Measurements from ENCODE around the gene SNX32. TPM values are rescaled to one million over a fixed set of nuclear protein-coding genes. Genes with fewer than 3 reads are reported as not detected.
"Not testable (repeated sequence)": the region's sequence is repeated elsewhere in the genome, so short reads cannot be mapped to it uniquely, and the experiment has no call there.

The SNX32 gene
- total RNA-seq, 1 donor from 2014 or later = 0.40 TPM

DNA sequence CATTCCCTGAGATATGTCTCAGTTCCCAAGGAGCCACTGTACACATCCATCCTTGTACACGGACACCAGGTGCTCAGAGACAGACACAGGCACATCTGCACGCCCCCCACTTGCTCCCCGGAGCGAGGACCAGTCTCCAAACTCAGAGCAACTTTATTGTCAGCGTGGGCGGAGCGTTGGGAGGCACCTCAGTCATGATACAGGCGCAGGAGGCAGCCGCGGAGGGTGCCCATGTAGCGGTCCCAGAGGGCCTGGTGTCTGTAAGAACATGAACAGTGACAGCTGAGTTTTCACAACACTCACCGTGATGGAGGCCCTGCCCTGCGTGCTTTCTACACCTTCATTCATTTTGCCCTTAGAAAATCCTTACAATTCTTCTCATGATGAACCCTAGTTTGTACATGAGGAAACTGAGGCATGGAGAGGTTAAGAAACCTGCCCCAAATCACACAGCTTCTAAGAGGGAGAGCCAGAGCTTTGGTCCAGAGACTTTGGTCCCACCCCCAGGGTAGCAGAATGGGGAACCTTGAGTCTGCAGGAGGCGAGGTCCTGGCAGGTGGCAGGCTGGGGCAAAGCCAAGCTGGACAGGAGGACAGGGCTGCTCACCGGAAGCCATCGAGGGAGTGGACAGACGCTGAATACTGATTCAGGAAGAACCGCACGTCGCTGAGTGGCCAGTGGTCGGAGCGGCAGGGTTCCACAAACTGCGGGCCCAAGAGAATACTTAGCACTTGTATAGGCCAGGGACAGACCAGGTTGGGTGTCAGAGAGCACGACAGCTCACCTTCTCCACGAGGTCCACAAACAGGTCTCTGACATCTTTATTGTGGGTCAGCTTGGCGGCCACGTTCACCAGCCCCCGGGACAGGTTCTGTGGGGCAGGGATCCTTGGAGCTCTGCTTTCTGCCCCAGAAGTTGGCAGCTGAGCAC lies 50.3 kb downstream of the SNX32 start:
- DNase-seq (ENCODE audit: low read depth) = no peak

- peak; percentile 50 for DNase-seq (ENCODE audit: low read depth)
These were observed 50.9 kb downstream of the SNX32 start for GRCh38 chr11:65884716-65885092.

DNA sequence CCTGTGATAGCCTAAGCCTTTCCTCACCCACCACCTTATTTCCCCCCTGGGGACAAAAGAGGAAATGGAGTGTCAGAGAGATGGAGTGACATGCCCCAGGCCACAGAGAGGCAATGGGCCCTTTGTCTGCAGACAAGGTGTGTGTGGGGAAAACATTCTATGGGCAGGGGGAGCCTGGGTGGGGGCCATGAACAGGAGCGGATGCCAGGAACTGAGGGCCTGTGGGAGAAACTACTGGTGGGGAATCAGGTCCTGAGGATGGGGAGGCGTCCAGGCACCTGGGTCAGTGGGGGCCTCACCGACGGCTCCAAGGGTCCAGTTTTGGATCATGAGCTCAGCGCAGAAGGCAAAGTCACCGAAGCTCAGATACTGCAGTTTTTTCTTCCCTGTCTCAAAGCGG lies 51.5 kb downstream of the SNX32 start:
- DNase-seq (ENCODE audit: low read depth) = no peak

DNA sequence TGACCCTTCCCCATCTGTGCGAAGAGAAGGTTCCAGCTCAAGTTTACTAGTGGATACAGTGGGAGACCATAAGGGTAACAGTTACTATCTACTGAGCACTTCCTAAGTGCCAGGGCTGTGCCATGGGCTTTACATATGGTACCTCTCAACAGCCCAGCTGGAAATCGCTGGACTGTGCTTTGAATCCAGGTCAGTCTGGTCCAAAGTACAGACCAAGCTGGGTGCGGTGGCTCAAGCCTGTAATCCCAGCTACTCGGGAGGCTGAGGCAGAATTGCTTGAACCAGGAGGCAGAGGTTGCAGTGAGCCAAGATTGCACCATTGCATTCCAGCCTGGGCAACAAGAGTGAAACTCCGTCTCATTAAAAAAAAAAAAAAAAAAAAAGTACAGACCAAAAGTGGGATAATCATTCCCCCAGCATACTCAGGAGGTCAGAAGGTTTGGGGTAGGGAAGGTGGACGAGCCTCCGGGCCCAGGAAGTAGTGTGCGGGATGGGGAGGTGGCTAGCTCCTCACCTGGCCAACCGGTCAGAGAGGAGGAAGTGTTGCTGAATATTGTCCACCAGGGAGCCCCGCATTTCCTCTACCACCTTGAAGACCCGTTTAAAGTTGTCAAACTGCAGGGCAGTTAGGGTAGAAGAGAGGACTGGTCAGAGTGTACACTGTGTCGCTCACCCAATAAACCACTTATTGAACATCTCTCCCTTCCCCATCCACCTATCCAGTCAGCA lies 52.2 kb downstream of the SNX32 start:
- DNase-seq (ENCODE audit: low read depth) = no peak

DNA sequence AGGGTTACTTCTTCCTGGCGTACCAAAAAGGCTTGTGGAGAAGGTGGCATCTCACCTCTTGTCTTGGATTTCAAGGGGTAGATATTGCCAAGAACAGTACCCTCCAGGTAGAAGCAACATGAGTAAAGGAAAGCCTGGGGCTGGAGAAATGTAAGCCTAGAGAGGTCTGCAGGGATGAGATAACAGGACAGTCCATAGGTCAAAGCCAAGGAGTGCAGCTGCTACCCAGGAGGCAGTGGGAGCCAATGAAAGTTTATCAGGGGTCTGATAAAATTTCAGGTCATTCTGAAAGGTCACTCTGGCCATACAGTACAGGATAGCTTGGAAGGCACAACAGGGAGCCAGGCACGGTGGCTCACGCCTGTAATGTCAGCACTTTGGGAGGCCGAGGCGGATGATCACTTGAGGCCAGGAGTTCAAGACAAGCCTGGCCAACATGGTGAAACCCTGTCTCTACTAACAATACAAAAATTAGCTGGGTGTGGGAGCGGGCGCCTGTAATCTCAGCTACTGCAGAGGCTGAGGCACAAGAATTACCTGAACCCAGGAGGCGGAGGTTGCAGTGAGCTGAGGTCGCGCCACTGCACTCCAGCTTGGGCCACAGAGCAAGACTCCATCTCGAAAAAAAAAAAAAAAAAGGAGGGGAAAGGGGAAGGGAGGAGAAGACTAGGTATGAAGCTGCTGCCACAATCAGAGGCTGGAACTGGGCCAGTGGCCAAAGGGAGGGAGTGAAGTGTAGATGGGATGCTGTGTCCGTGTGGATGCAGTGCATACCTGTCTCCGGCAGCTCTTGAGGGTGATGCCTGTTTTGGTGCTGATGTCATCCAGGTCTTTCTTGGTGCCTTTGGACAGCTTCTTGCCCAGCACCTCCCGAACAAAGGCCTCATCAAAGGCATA lies 53.3 kb downstream of the SNX32 start:
- no peak for DNase-seq (ENCODE audit: low read depth)

GRCh38 chr11:65887723-65888162 lies 54.0 kb downstream of the SNX32 start:
- no peak for DNase-seq (ENCODE audit: low read depth)

DNA sequence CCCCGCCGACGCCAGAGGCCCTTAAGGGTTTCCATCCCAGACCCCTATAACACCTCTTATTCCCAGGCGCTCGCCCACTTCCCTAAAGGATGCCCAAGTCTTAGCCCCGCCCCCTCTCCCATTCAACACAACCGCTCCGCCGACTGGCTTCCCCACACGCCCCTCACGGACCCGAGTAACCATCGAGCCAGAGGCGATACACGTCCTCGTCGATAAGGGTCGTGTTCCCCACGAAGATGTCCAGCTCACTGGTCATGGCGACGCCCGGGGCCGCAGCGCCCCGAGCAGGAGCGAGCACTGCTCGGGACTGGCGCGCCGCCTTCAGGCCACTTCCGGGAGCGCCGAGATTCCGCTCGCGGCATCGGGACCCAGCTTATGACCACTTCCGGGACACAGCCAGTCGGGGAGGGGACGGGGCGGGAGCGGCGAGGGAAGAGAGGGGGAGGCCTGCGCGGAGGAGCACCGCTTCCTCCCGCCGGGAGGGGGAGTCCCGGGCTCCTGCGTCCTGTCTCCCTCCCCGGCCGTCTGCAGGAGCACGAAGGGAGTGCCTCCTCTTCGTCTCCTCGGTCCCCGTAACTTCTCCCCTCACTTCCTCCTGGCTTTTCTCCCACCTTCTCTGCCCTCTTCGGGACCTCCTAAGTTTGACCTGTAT lies 54.5 kb downstream of the SNX32 start, which contains the start of gene FIBP:
Gene FIBP, minus strand, starts transcription at position 309 of the 652 bp plus-strand sequence. Its CDS starts 53 bp downstream, at position 256.
- peak; percentile 85 for DNase-seq (ENCODE audit: low read depth)

- DNase-seq (ENCODE audit: low read depth) = peak; percentile 81
These were observed 56.8 kb downstream of the SNX32 start, which contains the start of gene CCDC85B for GRCh38 chr11:65890324-65891218. TSS of gene CCDC85B (plus strand) at chr11:65890673. CDS start at chr11:65890784, 111 bp downstream.

DNA sequence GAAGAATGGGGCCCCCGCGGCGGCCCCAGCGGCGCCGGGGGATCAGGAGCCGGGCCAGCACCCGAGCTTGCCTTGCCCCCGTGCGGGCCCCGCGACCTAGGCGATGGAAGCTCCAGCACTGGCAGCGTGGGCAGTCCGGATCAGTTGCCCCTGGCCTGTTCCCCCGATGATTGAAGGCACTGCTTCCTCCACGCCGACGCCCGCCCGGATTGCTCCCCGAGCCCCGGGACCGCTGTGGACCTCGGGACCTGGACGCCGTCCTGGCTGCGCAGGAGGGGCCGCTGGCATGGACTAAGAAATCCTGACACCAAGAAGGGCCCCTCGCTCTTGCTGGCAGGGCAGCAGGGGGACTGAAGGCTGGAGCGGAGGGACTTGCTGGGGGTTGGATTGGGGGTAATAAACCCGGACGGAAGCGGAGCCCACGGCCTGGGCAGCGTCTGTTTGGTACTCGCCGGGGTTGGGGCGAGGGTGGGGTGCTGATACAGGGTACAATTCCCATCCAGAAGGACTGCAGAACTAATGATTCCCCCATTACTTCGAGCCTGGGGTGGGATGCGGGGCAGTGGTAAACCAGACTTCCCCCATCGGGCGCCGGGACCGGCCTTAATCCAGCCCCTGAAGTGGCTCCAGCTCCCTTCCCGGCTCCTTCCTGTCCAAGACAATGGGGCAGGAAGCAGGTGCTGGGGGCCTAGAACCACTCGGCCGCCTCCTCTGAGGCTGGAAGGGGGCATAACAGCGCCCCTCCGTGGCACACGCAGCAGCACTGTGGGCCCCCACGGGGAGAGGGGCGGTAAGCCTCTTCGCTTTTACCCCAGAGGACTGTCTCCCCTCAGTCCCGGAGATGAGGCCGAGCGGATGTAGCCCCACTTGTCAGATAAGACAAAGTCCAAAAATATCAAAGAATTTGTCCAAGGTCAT lies 57.7 kb downstream of the SNX32 start:
- DNase-seq (ENCODE audit: low read depth) = no peak

DNA sequence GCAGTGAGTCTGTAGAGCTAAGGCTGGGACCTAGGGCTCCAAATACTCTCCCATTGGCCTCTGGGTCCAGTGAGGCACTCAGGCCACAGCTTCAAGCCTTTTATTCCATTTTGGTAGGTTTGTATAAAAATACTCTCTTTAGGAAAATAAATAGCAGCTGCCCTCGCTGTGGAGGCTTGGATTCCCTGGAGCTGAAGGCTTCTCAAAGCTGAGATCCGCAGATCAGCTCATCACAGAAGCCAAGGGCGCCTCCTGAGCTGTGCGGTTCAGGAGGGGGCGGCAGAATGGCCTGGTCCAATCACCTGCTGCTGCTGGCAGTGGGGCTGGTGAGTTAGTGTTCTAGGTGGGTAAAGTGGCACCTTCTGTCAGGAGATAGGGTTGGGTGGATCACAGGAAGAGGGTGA lies 58.4 kb downstream of the SNX32 start:
- not testable (repeated sequence) for DNase-seq (ENCODE audit: low read depth)

DNA sequence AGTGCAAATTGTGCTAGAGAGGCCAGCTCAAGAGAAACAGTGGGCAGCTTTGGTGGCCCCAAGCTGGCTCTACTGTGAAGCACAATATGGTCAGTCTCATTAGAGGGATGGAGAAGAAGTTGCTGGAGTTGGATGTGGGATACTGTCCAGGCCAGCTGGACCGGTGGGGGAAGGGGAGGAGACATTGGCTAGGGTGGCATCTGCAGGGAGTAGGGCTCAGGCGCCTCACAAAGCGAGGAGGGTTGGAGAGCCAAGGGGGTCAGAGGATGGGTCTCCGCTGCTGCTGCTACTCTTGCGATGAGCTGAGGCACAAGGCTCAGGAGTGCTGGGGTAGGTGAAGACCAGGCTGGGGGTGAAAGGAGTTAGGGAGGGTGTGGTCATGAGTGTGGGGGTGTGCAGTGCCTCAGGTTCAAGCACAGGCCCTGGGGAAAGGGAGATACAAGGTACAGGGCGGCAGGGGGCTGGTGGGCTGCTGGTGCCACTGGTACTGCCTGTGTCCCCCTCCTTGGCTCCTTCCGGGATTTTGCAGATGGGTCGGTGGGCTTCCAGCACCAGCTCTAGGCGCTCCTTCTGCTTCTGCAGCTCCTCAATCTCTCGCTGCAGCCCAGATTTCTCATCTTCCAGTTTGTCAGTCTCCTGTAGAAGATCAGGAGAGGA lies 59.0 kb downstream of the SNX32 start:
- no peak for DNase-seq (ENCODE audit: low read depth)

DNA sequence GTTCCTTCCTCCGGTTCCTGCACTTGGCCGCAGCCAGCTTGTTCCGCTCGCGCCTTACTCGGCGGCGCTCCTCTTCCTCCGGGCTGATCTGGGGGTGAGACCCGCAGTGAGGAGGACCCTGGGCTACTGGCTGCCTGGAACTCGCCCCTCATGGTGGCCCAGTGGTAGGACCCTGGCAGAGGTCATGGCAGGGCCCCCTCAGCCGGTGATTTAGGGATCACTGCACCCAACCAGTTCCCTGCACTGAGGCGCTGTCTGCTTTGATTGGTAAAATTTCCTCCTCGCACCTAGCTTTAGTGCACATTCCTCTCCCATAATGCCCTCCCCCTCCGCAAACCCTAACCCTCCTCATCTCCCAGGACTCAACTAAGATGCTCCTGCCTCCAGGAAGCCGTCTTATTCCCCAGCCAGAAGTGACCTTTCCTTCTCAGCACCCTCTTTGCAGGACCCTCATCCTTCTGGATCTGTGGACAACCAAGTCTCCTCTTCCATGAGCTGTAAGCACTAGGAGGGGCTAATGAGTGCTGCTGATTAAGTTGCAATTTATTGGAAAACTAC lies 60.4 kb downstream of the SNX32 start:
- no peak for DNase-seq (ENCODE audit: low read depth)

GRCh38 chr11:65895482-65895981 lies 61.8 kb downstream of the SNX32 start:
- DNase-seq (ENCODE audit: low read depth) = no peak

DNA sequence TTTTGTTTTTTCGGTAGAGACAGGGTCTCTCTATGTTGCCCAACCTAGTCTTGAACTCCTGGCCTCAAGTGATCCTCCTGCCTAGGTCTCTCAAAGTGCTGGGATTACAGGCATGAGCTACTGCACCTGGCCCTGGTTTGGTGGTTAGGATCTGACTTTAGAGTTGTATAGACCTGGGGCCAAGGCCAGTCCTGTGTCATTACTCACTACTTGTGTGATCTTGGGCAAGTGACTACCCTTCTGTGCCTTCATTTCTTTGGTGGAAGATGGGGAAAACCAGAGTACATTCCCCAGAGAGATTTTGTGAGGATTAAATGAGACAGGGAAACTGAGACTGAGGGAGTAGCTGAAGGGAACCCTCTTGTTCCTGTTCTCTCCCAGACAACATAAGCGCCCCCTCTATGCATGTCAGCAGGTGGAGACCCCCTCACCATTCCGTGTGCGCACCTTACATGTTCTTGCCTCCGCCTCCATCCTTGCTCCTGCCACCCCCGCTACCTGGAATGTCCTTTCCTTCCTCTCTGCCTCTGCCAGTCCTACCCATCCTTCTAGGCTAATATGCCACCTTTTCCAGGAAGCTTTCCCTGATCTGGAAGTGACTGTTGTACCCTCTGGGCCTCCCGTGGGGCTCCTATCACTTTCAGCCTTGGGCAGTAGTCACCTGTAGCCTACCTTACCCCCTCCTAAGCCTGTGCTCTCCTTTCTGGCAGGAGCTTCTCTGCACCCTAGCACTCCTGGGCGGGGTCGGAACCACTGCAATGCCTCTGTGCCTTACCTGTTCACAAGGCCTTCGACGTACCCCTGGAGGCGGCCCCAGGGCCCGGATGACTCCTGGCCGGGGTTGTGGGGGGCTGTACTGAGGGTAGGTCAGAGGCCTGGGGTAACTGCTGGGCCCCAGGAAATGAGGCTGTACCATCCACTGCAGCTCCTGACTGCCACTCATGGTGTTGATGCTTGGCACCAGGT lies 62.6 kb downstream of the SNX32 start:
- DNase-seq (ENCODE audit: low read depth) = no peak

DNA sequence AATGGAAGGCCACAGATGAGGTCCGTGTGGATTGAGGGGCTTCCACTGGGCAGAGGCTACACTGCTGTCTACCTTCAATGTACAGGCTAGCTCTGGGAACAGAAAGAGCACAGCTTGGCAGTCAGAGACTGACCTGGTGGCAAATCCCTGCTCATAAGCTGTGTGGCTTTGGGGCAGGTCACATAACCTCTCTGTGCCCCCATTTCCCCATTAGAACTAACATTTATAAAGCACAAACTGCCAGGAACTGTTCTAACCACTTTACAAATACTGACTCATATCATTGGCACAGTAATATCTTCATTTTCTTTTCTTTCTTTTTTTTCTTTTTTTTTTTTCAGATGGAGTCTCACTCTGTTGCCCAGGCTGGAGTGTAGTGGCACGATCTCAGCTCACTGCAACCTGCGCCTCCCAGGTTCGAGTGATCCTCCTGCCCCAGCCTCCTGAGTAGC lies 63.3 kb downstream of the SNX32 start:
- no peak for DNase-seq (ENCODE audit: low read depth)

GRCh38 chr11:65898656-65899355 lies 65.0 kb downstream of the SNX32 start:
- no peak for DNase-seq (ENCODE audit: low read depth)

All from renal cortical epithelial cell (primary cell).